ENCODE results near the gene SUSD2. TPM values are rescaled to one million over a fixed set of nuclear protein-coding genes. Genes with fewer than 3 reads are reported as not detected.
A peak's percentile ranks its signal among the peaks of the same experiment; 100 is the strongest.
"Not testable (repeated sequence)": the region's sequence is repeated elsewhere in the genome, so short reads cannot be mapped to it uniquely, and the experiment has no call there.

The SUSD2 gene
- polyA plus RNA-seq, 1 donor from 2014 or later = not detected

GRCh38 chr22:24177456-24177855 lies 3.8 kb upstream of the SUSD2 start:
- no peaks in the 10 kb centered on the region for H3K4me1 Mint-ChIP-seq
- no peaks in the 10 kb centered on the region for H3K27me3 Mint-ChIP-seq
- H3K36me3 Mint-ChIP-seq = no peaks in the 10 kb centered on the region
- H3K9me3 Mint-ChIP-seq = no peaks in the 10 kb centered on the region
- H3K27ac Mint-ChIP-seq = peak overlapping the region in 1 of 3 donors; percentile 16
- no peak overlapping the region for H3K4me3 Mint-ChIP-seq

GRCh38 chr22:24178021-24178431 lies 3.3 kb upstream of the SUSD2 start:
- Mint-ChIP-seq H3K36me3 (no peaks in the 10 kb centered on the region), H3K27ac (no peak overlapping the region), H3K27me3 (no peaks in the 10 kb centered on the region), H3K9me3 (no peaks in the 10 kb centered on the region), H3K4me1 (no peaks in the 10 kb centered on the region), H3K4me3 (no peak overlapping the region)

GRCh38 chr22:24178502-24179440 lies 2.5 kb upstream of the SUSD2 start:
- no peaks in the 10 kb centered on the region for H3K4me1 Mint-ChIP-seq
- H3K27me3 Mint-ChIP-seq = no peaks in the 10 kb centered on the region
- no peaks in the 10 kb centered on the region for H3K9me3 Mint-ChIP-seq
- no peaks in the 10 kb centered on the region for H3K36me3 Mint-ChIP-seq
- H3K4me3 Mint-ChIP-seq = no peak overlapping the region
- no peak overlapping the region for H3K27ac Mint-ChIP-seq

- H3K36me3 Mint-ChIP-seq = no peaks in the 10 kb centered on the region
- no peaks in the 10 kb centered on the region for H3K4me1 Mint-ChIP-seq
- no peaks in the 10 kb centered on the region for H3K27me3 Mint-ChIP-seq
- no peaks in the 10 kb centered on the region for H3K9me3 Mint-ChIP-seq
- H3K27ac Mint-ChIP-seq = peak overlapping the region in 1 of 3 donors; percentile 46
- H3K4me3 Mint-ChIP-seq = no peak overlapping the region
Observed at GRCh38 chr22:24179478-24180210, 1.6 kb upstream of the SUSD2 start.

GRCh38 chr22:24180316-24181087 lies 785 bp upstream of the SUSD2 start:
- H3K4me1 Mint-ChIP-seq = no peaks in the 10 kb centered on the region
- no peaks in the 10 kb centered on the region for H3K9me3 Mint-ChIP-seq
- H3K4me3 Mint-ChIP-seq = no peak overlapping the region
- H3K27me3 Mint-ChIP-seq = no peaks in the 10 kb centered on the region
- H3K36me3 Mint-ChIP-seq = no peaks in the 10 kb centered on the region
- H3K27ac Mint-ChIP-seq = no peak overlapping the region

GRCh38 chr22:24181996-24182899 lies 961 bp downstream of the SUSD2 start:
- Mint-ChIP-seq H3K9me3 (no peaks in the 10 kb centered on the region), H3K36me3 (no peaks in the 10 kb centered on the region), H3K4me1 (no peaks in the 10 kb centered on the region), H3K4me3 (peak overlapping the region in 1 of 4 donors; percentile 39), H3K27me3 (no peaks in the 10 kb centered on the region), H3K27ac (peak overlapping the region in 1 of 3 donors; percentile 50)

GRCh38 chr22:24182900-24183246 lies 1.6 kb downstream of the SUSD2 start:
- not testable (repeated sequence) for H3K4me1 Mint-ChIP-seq, H3K9me3 Mint-ChIP-seq, H3K27me3 Mint-ChIP-seq, H3K27ac Mint-ChIP-seq, H3K36me3 Mint-ChIP-seq
- H3K4me3 Mint-ChIP-seq = peak overlapping the region in 1 of 4 donors; percentile 39

GRCh38 chr22:24183321-24184031 lies 2.2 kb downstream of the SUSD2 start:
- H3K9me3 Mint-ChIP-seq = no peaks in the 10 kb centered on the region
- H3K36me3 Mint-ChIP-seq = no peaks in the 10 kb centered on the region
- no peaks in the 10 kb centered on the region for H3K27me3 Mint-ChIP-seq
- no peak overlapping the region for H3K27ac Mint-ChIP-seq
- H3K4me3 Mint-ChIP-seq = peak overlapping the region in 2 of 4 donors; percentile 43 to 50
- no peaks in the 10 kb centered on the region for H3K4me1 Mint-ChIP-seq

- Mint-ChIP-seq H3K9me3 (no peaks in the 10 kb centered on the region), H3K4me3 (peak overlapping the region in 1 of 4 donors; percentile 55), H3K4me1 (no peaks in the 10 kb centered on the region), H3K36me3 (no peaks in the 10 kb centered on the region), H3K27ac (no peak overlapping the region), H3K27me3 (no peaks in the 10 kb centered on the region)
Observed at GRCh38 chr22:24184057-24184798, 2.9 kb downstream of the SUSD2 start.

- Mint-ChIP-seq H3K27ac (no peak overlapping the region), H3K4me1 (no peaks in the 10 kb centered on the region), H3K27me3 (no peaks in the 10 kb centered on the region)
Observed at GRCh38 chr22:24185001-24185500, 3.8 kb downstream of the SUSD2 start.

GRCh38 chr22:24185501-24186351 lies 4.4 kb downstream of the SUSD2 start:
- no peak overlapping the region for H3K4me3 Mint-ChIP-seq
- no peaks in the 10 kb centered on the region for H3K36me3 Mint-ChIP-seq
- H3K27me3 Mint-ChIP-seq = no peaks in the 10 kb centered on the region
- no peaks in the 10 kb centered on the region for H3K4me1 Mint-ChIP-seq
- H3K9me3 Mint-ChIP-seq = no peaks in the 10 kb centered on the region
- no peak overlapping the region for H3K27ac Mint-ChIP-seq

More at GRCh38 chr22:24185001-24185500, 3.8 kb downstream of the SUSD2 start:
- no peaks in the 10 kb centered on the region for H3K36me3 Mint-ChIP-seq
- no peak overlapping the region for H3K4me3 Mint-ChIP-seq
- no peaks in the 10 kb centered on the region for H3K9me3 Mint-ChIP-seq

- Mint-ChIP-seq H3K36me3 (peaks cover 2% of the 10 kb centered on the region), H3K4me3 (no peak overlapping the region), H3K27me3 (no peaks in the 10 kb centered on the region), H3K4me1 (no peaks in the 10 kb centered on the region), H3K27ac (no peak overlapping the region), H3K9me3 (no peaks in the 10 kb centered on the region)
Observed at GRCh38 chr22:24186352-24186740, 5.1 kb downstream of the SUSD2 start.

All from IgD-negative memory B cell (primary cell).